ENCODE measurements around the gene TBRG4.

The TBRG4 gene

DNA sequence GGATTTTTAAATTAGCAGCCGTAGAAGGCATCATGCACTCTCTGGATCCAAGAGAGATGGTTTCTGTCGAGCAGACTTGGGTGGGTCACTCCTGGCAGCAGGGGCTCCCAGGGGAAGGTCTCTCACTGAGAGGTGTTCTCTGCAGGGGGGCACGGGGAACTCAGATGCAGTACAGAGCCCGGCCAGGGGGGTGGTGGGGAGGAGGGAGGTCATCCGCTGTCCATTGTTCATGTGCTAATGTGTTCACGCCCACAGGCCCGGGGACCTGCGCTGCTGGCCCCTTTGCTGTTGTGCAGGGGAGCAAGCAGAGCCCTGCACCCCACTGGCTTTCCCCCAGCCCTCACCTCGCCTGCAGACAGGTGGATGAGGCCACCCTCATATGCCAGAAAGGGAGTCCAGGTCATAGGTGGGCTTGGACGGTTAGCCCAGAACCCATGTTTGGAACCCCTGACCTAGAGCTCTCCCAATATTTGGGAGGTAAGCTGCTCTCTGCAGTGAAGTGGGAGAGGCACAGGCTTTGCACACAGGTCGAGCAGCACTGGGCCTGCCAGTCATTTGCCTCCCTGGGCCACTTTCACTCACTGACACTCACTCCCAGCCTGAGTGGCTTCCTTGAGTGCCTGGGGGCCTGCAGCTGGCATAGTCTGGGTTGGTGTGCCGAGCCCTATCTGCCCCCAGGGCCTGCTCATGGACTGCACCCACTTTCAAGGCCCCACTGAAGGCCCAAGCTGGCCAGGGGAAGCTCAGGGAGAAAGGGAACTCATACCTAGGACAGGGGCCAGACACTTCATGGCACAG is 12.6 kb upstream of the TBRG4 start:
- Histone ChIP-seq H3K9me2 (replicated peaks; ENCODE audit: control insufficient read depth, low read length) (no peaks in the 10 kb centered on the region), H3K9me3 (ENCODE audit: control insufficient read depth, insufficient read depth, low read length) (no peaks in the 10 kb centered on the region), H3K27me3 (ENCODE audit: control insufficient read depth, low read length) (no peaks in the 10 kb centered on the region), H3K27ac (ENCODE audit: low read depth, low read length) (no peak overlapping the region), H3K4me3 (ENCODE audit: low read length) (no peak overlapping the region), H4K20me1 (ENCODE audit: control insufficient read depth, insufficient read depth, low read depth, low read length) (no peaks in the 10 kb centered on the region), H3K4me2 (ENCODE audit: low read length) (no peak overlapping the region), H3K36me3 (ENCODE audit: control insufficient read depth, low read length) (no peaks in the 10 kb centered on the region), H3K79me2 (ENCODE audit: control insufficient read depth, low read length) (no peaks in the 10 kb centered on the region), H3F3A (ENCODE audit: control insufficient read depth, insufficient read depth) (no peaks in the 10 kb centered on the region), H3K4me1 (ENCODE audit: control insufficient read depth, low read length) (peaks cover 3% of the 10 kb centered on the region)
- TF ChIP-seq, protein P1, sequence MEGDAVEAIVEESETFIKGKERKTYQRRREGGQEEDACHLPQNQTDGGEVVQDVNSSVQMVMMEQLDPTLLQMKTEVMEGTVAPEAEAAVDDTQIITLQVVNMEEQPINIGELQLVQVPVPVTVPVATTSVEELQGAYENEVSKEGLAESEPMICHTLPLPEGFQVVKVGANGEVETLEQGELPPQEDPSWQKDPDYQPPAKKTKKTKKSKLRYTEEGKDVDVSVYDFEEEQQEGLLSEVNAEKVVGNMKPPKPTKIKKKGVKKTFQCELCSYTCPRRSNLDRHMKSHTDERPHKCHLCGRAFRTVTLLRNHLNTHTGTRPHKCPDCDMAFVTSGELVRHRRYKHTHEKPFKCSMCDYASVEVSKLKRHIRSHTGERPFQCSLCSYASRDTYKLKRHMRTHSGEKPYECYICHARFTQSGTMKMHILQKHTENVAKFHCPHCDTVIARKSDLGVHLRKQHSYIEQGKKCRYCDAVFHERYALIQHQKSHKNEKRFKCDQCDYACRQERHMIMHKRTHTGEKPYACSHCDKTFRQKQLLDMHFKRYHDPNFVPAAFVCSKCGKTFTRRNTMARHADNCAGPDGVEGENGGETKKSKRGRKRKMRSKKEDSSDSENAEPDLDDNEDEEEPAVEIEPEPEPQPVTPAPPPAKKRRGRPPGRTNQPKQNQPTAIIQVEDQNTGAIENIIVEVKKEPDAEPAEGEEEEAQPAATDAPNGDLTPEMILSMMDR (IDR thresholded peaks at IDR 0.05; ENCODE audit: low read depth, low read length, poor library complexity, severe bottlenecking), result no peak
- no peak for TF ChIP-seq EZH2phosphoT487 (IDR thresholded peaks at IDR 0.05; ENCODE audit: borderline replicate concordance, low read length)

DNA sequence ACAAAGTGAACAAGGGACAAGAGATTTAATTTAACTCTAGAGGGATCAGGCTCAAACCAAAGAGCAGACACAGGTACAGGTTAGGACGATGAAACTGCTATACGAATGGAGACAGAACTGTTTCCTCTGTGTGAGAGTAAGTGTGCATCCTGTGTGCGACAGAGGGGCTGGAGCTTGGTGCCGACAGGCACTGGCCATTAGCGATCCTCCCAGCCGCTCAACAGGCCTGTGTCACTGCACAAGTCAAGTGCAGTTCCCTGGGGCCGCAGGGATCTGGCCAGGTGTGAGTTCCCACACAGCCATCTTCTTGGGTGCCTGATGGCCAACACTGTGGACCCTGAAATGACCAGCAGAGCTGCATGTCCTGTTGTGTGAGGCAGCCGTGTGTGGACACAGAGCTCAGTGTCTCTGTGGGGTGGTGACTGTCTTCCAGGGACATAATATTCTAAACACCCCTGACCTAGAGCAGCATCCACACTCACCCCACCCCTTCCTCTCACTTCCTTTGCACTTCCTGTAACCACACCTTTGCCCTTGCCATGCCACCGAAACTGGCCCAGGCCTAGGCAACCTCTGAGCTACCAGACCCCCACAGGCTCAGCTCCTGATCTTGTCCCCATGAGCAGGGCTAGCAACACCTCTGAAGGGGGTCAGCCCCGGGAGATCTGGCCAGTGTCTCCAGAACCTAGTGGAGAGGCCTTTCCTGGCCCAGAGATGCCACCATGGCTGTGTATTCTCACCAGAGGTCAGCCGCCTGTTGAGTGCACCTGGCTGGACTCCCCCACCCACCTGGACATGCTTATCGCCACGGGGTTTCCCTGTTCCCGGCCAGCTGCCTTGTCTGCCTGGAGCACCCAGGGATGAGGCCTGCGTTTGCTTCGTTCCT is 11.7 kb upstream of the TBRG4 start:
- no peak overlapping the region for H3K27ac ChIP-seq (ENCODE audit: low read depth, low read length)
- H3K4me2 ChIP-seq (ENCODE audit: low read length), result no peak overlapping the region
- no peaks in the 10 kb centered on the region for H3K9me2 ChIP-seq (replicated peaks; ENCODE audit: control insufficient read depth, low read length)
- peaks cover 12% of the 10 kb centered on the region for H3K4me1 ChIP-seq (ENCODE audit: control insufficient read depth, low read length)
- no peaks in the 10 kb centered on the region for H3K9me3 ChIP-seq (ENCODE audit: control insufficient read depth, insufficient read depth, low read length)
- no peaks in the 10 kb centered on the region for H3K79me2 ChIP-seq (ENCODE audit: control insufficient read depth, low read length)
- TF ChIP-seq, protein P1 (IDR thresholded peaks at IDR 0.05; ENCODE audit: low read depth, low read length, poor library complexity, severe bottlenecking), result no peak
- no peak for TF ChIP-seq EZH2phosphoT487 (IDR thresholded peaks at IDR 0.05; ENCODE audit: borderline replicate concordance, low read length)
- H3K36me3 ChIP-seq (ENCODE audit: control insufficient read depth, low read length), result no peaks in the 10 kb centered on the region
- H3F3A ChIP-seq (ENCODE audit: control insufficient read depth, insufficient read depth), result no peaks in the 10 kb centered on the region
- no peaks in the 10 kb centered on the region for H4K20me1 ChIP-seq (ENCODE audit: control insufficient read depth, insufficient read depth, low read depth, low read length)
- no peak overlapping the region for H3K4me3 ChIP-seq (ENCODE audit: low read length)
- H3K27me3 ChIP-seq (ENCODE audit: control insufficient read depth, low read length), result no peaks in the 10 kb centered on the region

DNA sequence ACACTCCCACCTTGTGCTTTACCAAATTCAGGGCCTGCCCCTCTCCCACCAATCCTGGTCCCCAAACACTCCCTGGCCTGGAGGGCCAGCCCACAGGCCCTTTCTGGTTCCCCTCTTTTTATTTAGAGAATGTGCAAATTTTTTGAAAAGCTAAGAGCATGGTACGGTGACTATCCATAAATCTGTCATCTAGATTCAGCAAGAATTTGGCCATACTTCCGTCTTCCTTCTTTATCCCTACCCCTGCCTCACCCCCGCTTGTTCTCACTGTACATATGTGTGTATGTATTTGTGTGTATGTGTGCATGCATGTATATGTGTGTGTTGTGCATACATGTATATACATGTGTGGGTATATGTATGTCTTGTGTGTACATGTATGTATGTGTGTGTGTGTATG is 8.1 kb upstream of the TBRG4 start:
- Histone ChIP-seq H4K20me1 (ENCODE audit: control insufficient read depth, insufficient read depth, low read depth, low read length) (no peaks in the 10 kb centered on the region), H3K4me3 (ENCODE audit: low read length) (no peak overlapping the region), H3K27me3 (ENCODE audit: control insufficient read depth, low read length) (no peaks in the 10 kb centered on the region), H3K79me2 (ENCODE audit: control insufficient read depth, low read length) (no peaks in the 10 kb centered on the region), H3K4me1 (ENCODE audit: control insufficient read depth, low read length) (peaks cover 22% of the 10 kb centered on the region), H3K27ac (ENCODE audit: low read depth, low read length) (no peak overlapping the region), H3K36me3 (ENCODE audit: control insufficient read depth, low read length) (no peaks in the 10 kb centered on the region), H3K9me2 (replicated peaks; ENCODE audit: control insufficient read depth, low read length) (no peaks in the 10 kb centered on the region), H3K4me2 (ENCODE audit: low read length) (no peak overlapping the region), H3K9me3 (ENCODE audit: control insufficient read depth, insufficient read depth, low read length) (no peaks in the 10 kb centered on the region), H3F3A (ENCODE audit: control insufficient read depth, insufficient read depth) (0 out of 2 replicates have a peak, but pooled peaks cover 5% of the 10 kb centered on the region)
- no peak for TF ChIP-seq EZH2phosphoT487 (IDR thresholded peaks at IDR 0.05; ENCODE audit: borderline replicate concordance, low read length)
- TF ChIP-seq, protein P1 (IDR thresholded peaks at IDR 0.05; ENCODE audit: low read depth, low read length, poor library complexity, severe bottlenecking), result no peak
